HG03457 (cell line): ENCODE results near the gene POMT2.

Experiments
- ATAC-seq: cut with Tn5 transposase; IDR thresholded peaks from one replicate; pipeline ENCODE4 v1.9.1; 2021; ENCODE audit warnings: moderate number of reproducible peaks; ENCODE audit not compliant: unreplicated experiment

POMT2 gene

GRCh38 chr14:77268989-77269600, 51.6 kb downstream of the POMT2 start:
- no peak for ATAC-seq

GRCh38 chr14:77267937-77268699, 52.6 kb downstream of the POMT2 start:
- ATAC-seq = no peak

- no peak for ATAC-seq
These were observed 54.3 kb downstream of the POMT2 start for GRCh38 chr14:77266336-77266735.

- no peak for ATAC-seq
These were observed 54.9 kb downstream of the POMT2 start for GRCh38 chr14:77265561-77266335.

- ATAC-seq = no peak
These were observed 55.5 kb downstream of the POMT2 start for GRCh38 chr14:77265187-77265515.

GRCh38 chr14:77264466-77265186, 56.1 kb downstream of the POMT2 start:
- no peak for ATAC-seq

- no peak for ATAC-seq
These were observed 60.1 kb downstream of the POMT2 start for GRCh38 chr14:77260631-77261030.

- no peak for ATAC-seq
These were observed 60.5 kb downstream of the POMT2 start for GRCh38 chr14:77260199-77260598.

- ATAC-seq = no peak
These were observed 61.5 kb downstream of the POMT2 start for GRCh38 chr14:77259025-77259715.

- ATAC-seq = no peak
These were observed 62.1 kb downstream of the POMT2 start for GRCh38 chr14:77258566-77258965.

GRCh38 chr14:77257700-77258099, 63.0 kb downstream of the POMT2 start:
- ATAC-seq = no peak

GRCh38 chr14:77256694-77257093, 64.0 kb downstream of the POMT2 start:
- no peak for ATAC-seq

- no peak for ATAC-seq
These were observed 67.1 kb downstream of the POMT2 start for GRCh38 chr14:77253333-77254190.

- ATAC-seq = no peak
These were observed 68.8 kb downstream of the POMT2 start for GRCh38 chr14:77251870-77252269.

GRCh38 chr14:77250927-77251326, 69.8 kb downstream of the POMT2 start:
- no peak for ATAC-seq

GRCh38 chr14:77249286-77249685, 71.4 kb downstream of the POMT2 start:
- no peak for ATAC-seq

GRCh38 chr14:77248666-77249065, 72.0 kb downstream of the POMT2 start:
- ATAC-seq = no peak

GRCh38 chr14:77246784-77247183, 73.9 kb downstream of the POMT2 start:
- no peak for ATAC-seq

- ATAC-seq = no peak
These were observed 74.9 kb downstream of the POMT2 start for GRCh38 chr14:77245820-77246219.

- ATAC-seq = no peak
These were observed 76.8 kb downstream of the POMT2 start for GRCh38 chr14:77243853-77244252.
